Kidney (tissue), 14 donors: ENCODE measurements around the gene GAB2. TPM values are rescaled to one million over a fixed set of nuclear protein-coding genes. Genes with fewer than 3 reads are reported as not detected.

Source experiments
- DNase-seq, 5 donors: peaks; one replicate each; pipeline ENCODE4 v3.0.0-alpha.2; 2013 to 2020
- FAIRE-seq: peaks from 2 replicates; lab custom pipeline; 2012; peaks lifted over from hg19 to GRCh38; lab: Jason Lieb, UNC
- H3K27ac ChIP-seq, 2 donors: one replicate each; pipeline ENCODE4 v1.7.0; 2013; ENCODE audit warnings: low read depth in 2 of 2, low read length in 2 of 2, inconsistent platforms in 1 of 2
- H3K27me3 ChIP-seq: one replicate; pipeline ENCODE4 v1.7.1; 2013; ENCODE audit warnings: low read length, inconsistent platforms; ENCODE audit not compliant: control insufficient read depth, insufficient read depth
- H3K36me3 ChIP-seq, 3 donors: one replicate each; pipeline versions ENCODE4 v1.7.0 to v1.7.1; 2013; ENCODE audit warnings: low read length in 3 of 3, control low read depth in 1 of 3, inconsistent platforms in 1 of 3; ENCODE audit not compliant: insufficient read depth in 3 of 3, control insufficient read depth in 2 of 3
- H3K4me1 ChIP-seq, 3 donors: one replicate each; pipeline versions ENCODE4 v1.7.0 to v1.7.1; 2013; ENCODE audit warnings: low read length in 3 of 3, inconsistent platforms in 1 of 3, low read depth in 1 of 3; ENCODE audit not compliant: control insufficient read depth in 2 of 3, insufficient read depth in 2 of 3
- H3K4me3 ChIP-seq, 3 donors: one replicate each; pipeline versions ENCODE4 v1.7.0 to v1.8.1; 2013; ENCODE audit warnings: low read length in 3 of 3, control low read depth in 1 of 3, inconsistent platforms in 1 of 3
- H3K9ac ChIP-seq, 3 donors: one replicate each; pipeline versions ENCODE4 v1.7.0 to v1.7.1; 2013; ENCODE audit warnings: low read length in 3 of 3, control low read depth in 1 of 3, inconsistent platforms in 1 of 3
- H3K9me3 ChIP-seq, 3 donors: one replicate each; pipeline versions ENCODE4 v1.7.0 to v1.7.1; 2013; ENCODE audit warnings: low read length in 3 of 3, control low read depth in 1 of 3, inconsistent platforms in 1 of 3; ENCODE audit not compliant: control insufficient read depth in 2 of 3, insufficient read depth in 1 of 3
- intact Hi-C: fragments of 100-400 bp; cut with DNase I; formaldehyde crosslinking; loops from one replicate; pipeline ENCODE4 v1.11.1; 2022
- polyA plus RNA-seq: library from polyadenylated mRNA; stranded (reverse); fragments of 350-450 nt; fragmentation: Illumina TruSeq; extraction: RNeasy Lipid Tissue Mini Kit (QIAGEN cat#74804); gene quantifications from one replicate; pipeline ENCODE4 v1.2.3, GENCODE V29; 2014; ENCODE audit warnings: low read depth, low replicate concordance; ENCODE audit not compliant: insufficient read depth
- total RNA-seq: library from RNA; stranded (reverse); fragmentation: NEBNext Ultra II Directional; extraction: Animal tissue kit (Norgen Biotek cat#: 25700); gene quantifications from one replicate; pipeline ENCODE4 v1.2.1, GENCODE V29; 2021
- TF ChIP-seq, protein P1 (sequence below): IDR thresholded peaks from 3 replicates; pipeline ENCODE4 v1.5.1; 2012; ENCODE audit warnings: mild to moderate bottlenecking, moderate library complexity, borderline replicate concordance; ENCODE audit not compliant: insufficient read depth; ENCODE audit errors: extremely low read depth
- donor health status: control.
- donor health status: control.
- donor health status: control.
- donor health status: control.
- donor health status: control.
- donor health status: DM: yes; HTN: yes; CAD: no.
- donor health status: Normal renal cell carcinoma (clear cell type).

The GAB2 gene
- total and polyA plus RNA-seq, 2 donors from 2014 or later, result 3.3 to 23.6 TPM

DNA sequence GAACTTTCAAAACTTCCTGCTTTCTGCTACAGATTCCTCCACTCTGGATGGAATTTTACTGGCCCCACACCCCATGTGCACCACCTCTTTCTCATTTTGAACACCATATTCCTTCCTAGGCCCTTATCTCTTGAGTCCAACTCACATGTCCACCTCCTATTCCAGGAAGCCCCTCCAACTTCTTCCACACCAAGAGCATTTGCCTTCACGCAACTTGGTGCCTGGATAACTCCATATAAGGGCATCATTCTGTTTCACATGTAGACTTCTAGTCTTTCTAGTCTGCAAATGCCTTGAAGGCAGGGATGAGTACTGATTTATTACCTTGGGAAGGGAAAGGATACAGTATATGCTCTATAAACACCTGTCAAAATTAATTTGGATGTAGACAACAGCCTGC lies 17.5 kb downstream of the GAB2 start:
- intact Hi-C loops, result no loop called here
- no peaks in the 10 kb centered on the region for H3K9me3 ChIP-seq
- no peaks in the 10 kb centered on the region for H3K4me1 ChIP-seq
- H3K4me3 ChIP-seq, result no peak overlapping the region
- DNase-seq (no peak), FAIRE-seq (no peak)
- no peak overlapping the region for H3K27ac ChIP-seq
- H3K27me3 ChIP-seq, result no peaks in the 10 kb centered on the region
- H3K36me3 ChIP-seq, result no peaks in the 10 kb centered on the region
- no peak overlapping the region for H3K9ac ChIP-seq
- TF ChIP-seq, protein P1, sequence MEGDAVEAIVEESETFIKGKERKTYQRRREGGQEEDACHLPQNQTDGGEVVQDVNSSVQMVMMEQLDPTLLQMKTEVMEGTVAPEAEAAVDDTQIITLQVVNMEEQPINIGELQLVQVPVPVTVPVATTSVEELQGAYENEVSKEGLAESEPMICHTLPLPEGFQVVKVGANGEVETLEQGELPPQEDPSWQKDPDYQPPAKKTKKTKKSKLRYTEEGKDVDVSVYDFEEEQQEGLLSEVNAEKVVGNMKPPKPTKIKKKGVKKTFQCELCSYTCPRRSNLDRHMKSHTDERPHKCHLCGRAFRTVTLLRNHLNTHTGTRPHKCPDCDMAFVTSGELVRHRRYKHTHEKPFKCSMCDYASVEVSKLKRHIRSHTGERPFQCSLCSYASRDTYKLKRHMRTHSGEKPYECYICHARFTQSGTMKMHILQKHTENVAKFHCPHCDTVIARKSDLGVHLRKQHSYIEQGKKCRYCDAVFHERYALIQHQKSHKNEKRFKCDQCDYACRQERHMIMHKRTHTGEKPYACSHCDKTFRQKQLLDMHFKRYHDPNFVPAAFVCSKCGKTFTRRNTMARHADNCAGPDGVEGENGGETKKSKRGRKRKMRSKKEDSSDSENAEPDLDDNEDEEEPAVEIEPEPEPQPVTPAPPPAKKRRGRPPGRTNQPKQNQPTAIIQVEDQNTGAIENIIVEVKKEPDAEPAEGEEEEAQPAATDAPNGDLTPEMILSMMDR, result no peak

DNA sequence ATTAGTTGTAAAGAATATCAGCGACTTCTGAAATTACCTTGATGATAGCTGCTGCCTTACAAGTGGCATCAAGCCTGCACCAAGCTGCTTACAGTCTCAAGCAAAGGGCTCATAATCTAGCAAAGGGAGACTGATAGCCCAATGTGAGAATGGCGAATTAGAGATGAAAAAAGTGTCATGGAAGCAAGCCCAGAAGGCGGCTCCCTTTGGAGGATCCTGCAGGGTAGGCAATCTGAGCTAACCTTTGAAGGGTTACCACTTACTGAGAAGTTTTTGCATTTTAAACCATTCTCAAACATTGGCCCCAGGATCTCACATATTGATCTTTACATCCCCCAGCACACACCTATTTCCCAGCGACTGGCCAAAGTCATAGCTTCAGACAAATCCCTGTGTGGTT lies 18.5 kb downstream of the GAB2 start:
- H3K4me3 ChIP-seq, result no peak overlapping the region
- no peaks in the 10 kb centered on the region for H3K36me3 ChIP-seq
- FAIRE-seq (no peak), DNase-seq (no peak)
- no peaks in the 10 kb centered on the region for H3K4me1 ChIP-seq
- H3K9me3 ChIP-seq, result no peaks in the 10 kb centered on the region
- H3K27me3 ChIP-seq, result no peaks in the 10 kb centered on the region
- H3K27ac ChIP-seq, result no peak overlapping the region
- H3K9ac ChIP-seq, result no peak overlapping the region
- intact Hi-C loops, result no loop called here
- TF ChIP-seq, protein P1, result no peak

DNA sequence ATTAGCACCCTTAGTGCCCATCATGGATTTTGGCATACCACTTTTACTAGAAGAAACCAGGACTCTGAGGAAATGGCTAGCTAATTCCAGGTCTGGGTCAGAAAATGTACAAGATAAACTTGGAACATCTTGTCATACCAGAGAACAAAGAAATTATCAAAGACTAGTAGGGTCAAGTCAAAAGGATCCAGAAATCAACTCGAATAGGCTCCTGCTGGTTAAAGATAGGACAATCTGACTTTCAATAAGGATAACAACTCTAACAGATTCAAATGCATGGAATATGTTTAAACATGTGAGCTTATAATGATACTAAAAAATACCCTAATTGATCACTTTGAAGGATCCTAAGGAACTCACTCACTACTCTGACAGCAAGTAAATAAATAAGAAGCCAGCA lies 18.9 kb downstream of the GAB2 start:
- H3K4me3 ChIP-seq, result no peak overlapping the region
- H3K9ac ChIP-seq, result no peak overlapping the region
- intact Hi-C loops, result no loop called here
- DNase-seq (no peak), FAIRE-seq (no peak)
- no peaks in the 10 kb centered on the region for H3K36me3 ChIP-seq
- H3K9me3 ChIP-seq, result no peaks in the 10 kb centered on the region
- H3K27me3 ChIP-seq, result no peaks in the 10 kb centered on the region
- H3K4me1 ChIP-seq, result no peaks in the 10 kb centered on the region
- no peak overlapping the region for H3K27ac ChIP-seq
- TF ChIP-seq, protein P1, result no peak

DNA sequence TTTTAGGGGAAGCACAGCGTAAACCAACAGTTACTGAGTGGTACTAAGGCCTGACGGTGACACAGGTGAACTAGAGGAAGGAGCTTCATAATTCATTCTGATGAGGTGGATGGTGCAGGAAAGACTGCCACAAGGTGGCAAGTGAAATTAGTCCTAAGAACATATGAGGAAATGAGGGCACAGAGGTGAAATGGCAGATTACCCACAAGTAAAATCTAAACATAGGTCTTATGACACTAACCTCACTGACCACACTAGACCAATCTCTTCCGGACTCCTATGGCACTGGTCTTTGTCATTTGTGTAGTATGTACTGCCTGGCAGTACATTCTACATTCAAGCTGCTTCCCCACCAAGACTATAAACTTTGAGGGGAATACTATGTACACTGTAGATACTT lies 20.2 kb downstream of the GAB2 start:
- H3K27me3 ChIP-seq, result no peaks in the 10 kb centered on the region
- H3K9me3 ChIP-seq, result no peaks in the 10 kb centered on the region
- TF ChIP-seq, protein P1, result no peak
- no peak overlapping the region for H3K9ac ChIP-seq
- H3K4me3 ChIP-seq, result no peak overlapping the region
- DNase-seq, result no peak
- no peak overlapping the region for H3K27ac ChIP-seq
- FAIRE-seq, result no peak
- intact Hi-C loops, result no loop called here
- no peaks in the 10 kb centered on the region for H3K36me3 ChIP-seq
- peaks cover 0 to under 1% (median 0%) of the 10 kb centered on the region in 3 donors for H3K4me1 ChIP-seq
